HepG2 (cell line): ENCODE measurements around the gene CNR2. TPM values are rescaled to one million over a fixed set of nuclear protein-coding genes. Genes with fewer than 3 reads are reported as not detected.
A peak's percentile ranks its signal among the peaks of the same experiment; 100 is the strongest.

ENCODE experiments used
- ATM ChIP-seq: fragments of 450-650 bp; IDR thresholded peaks from 2 replicates; pipeline ENCODE4 v1.7.1; 2017; ENCODE audit warnings: mild to moderate bottlenecking, borderline replicate concordance
- CC2D1A ChIP-seq: sonication (generic); formaldehyde crosslinking; IDR thresholded peaks from 2 replicates; pipeline ENCODE4 v1.8.1; 2023; ENCODE audit warnings: mild to moderate bottlenecking, missing genetic modification reagents
- CCDC6 ChIP-seq: sonication (generic); formaldehyde crosslinking; IDR thresholded peaks from 2 replicates; pipeline ENCODE4 v1.8.1; 2022; ENCODE audit warnings: mild to moderate bottlenecking, missing genetic modification reagents, moderate library complexity
- HNRNPLL ChIP-seq: fragments of 200-400 bp; formaldehyde crosslinking; IDR thresholded peaks from 2 replicates; pipeline ENCODE4 v1.6.1; 2017; ENCODE audit warnings: mild to moderate bottlenecking, low read depth, low read length; ENCODE audit not compliant: poor library complexity, severe bottlenecking
- KLF12 ChIP-seq: sonication (generic); formaldehyde crosslinking; IDR thresholded peaks from 2 replicates; pipeline ENCODE4 v1.4.0; 2020; ENCODE audit warnings: missing genetic modification reagents, borderline replicate concordance
- NCOA2 ChIP-seq: sonication (generic); formaldehyde crosslinking; IDR thresholded peaks from 2 replicates; pipeline ENCODE4 v1.8.0; 2022; ENCODE audit warnings: inconsistent platforms
- NCOA5 ChIP-seq: sonication (generic); formaldehyde crosslinking; IDR thresholded peaks from 2 replicates; pipeline ENCODE4 v1.4.0; 2020; ENCODE audit warnings: missing genetic modification reagents
- RFX3 ChIP-seq: IDR thresholded peaks from 2 replicates; pipeline ENCODE4 v1.6.1; 2016; ENCODE audit warnings: missing biosample characterization, missing genetic modification reagents
- ZNF331 ChIP-seq: sonication (generic); formaldehyde crosslinking; IDR thresholded peaks from 2 replicates; pipeline ENCODE4 v1.4.0; 2020; ENCODE audit warnings: missing genetic modification reagents
- ZNF530 ChIP-seq: sonication (generic); formaldehyde crosslinking; IDR thresholded peaks from 2 replicates; pipeline ENCODE4 v1.5.0; 2020; ENCODE audit warnings: low read depth, mild to moderate bottlenecking, missing genetic modification reagents
- polyA plus RNA-seq, 8 experiments: library from polyadenylated mRNA; depleted of rRNA in 3 of 8; stranded (reverse) in 7 of 8; unstranded in 1 of 8; fragments of >200 nt; fragmentation: Illumina TruSeq in 4 of 8; extraction: Trizol in 4 of 8; gene quantifications; 2 replicates each; pipeline versions ENCODE4 v1.2.1 to v1.2.3, GENCODE V29; 2011 to 2016; ENCODE audit warnings: low read depth in 4 of 8, missing spikeins in 1 of 8, mixed read lengths in 1 of 8; ENCODE audit not compliant: insufficient read depth in 1 of 8
- total RNA-seq, 5 experiments: library from RNA; depleted of rRNA; stranded (reverse); fragments of >200 nt; fragmentation: Illumina TruSeq; extraction: Trizol; gene quantifications; 2 replicates each; pipeline ENCODE4 v1.2.3, GENCODE V29; 2016; ENCODE audit warnings: low read depth in 1 of 5
- TF ChIP-seq, protein P1 (sequence below): sonication (generic); formaldehyde crosslinking; IDR thresholded peaks from 2 replicates; pipeline ENCODE4 v1.4.0; 2020; ENCODE audit warnings: missing genetic modification reagents, borderline replicate concordance
- TF ChIP-seq, protein P2 (sequence below): sonication (generic); formaldehyde crosslinking; IDR thresholded peaks from 2 replicates; pipeline ENCODE4 v1.4.0; 2020; ENCODE audit warnings: missing genetic modification reagents
- TF ChIP-seq, protein P3 (sequence below): sonication (generic); IDR thresholded peaks from 2 replicates; pipeline ENCODE4 v1.6.1; 2016; ENCODE audit warnings: low read depth, borderline replicate concordance
- TF ChIP-seq, protein P4 (sequence below): sonication (generic); formaldehyde crosslinking; IDR thresholded peaks from 2 replicates; pipeline ENCODE4 v1.4.0; 2020; ENCODE audit warnings: missing genetic modification reagents
- TF ChIP-seq, protein P5 (sequence below): sonication (generic); formaldehyde crosslinking; IDR thresholded peaks from 2 replicates; pipeline ENCODE4 v1.8.0; 2022; ENCODE audit warnings: mild to moderate bottlenecking, missing genetic modification reagents

CNR2 gene
- total and polyA plus RNA-seq, 2 of the 13 experiments (the other 11 are each of a cell fraction or from before 2014, with no cell fraction given): not detected

DNA sequence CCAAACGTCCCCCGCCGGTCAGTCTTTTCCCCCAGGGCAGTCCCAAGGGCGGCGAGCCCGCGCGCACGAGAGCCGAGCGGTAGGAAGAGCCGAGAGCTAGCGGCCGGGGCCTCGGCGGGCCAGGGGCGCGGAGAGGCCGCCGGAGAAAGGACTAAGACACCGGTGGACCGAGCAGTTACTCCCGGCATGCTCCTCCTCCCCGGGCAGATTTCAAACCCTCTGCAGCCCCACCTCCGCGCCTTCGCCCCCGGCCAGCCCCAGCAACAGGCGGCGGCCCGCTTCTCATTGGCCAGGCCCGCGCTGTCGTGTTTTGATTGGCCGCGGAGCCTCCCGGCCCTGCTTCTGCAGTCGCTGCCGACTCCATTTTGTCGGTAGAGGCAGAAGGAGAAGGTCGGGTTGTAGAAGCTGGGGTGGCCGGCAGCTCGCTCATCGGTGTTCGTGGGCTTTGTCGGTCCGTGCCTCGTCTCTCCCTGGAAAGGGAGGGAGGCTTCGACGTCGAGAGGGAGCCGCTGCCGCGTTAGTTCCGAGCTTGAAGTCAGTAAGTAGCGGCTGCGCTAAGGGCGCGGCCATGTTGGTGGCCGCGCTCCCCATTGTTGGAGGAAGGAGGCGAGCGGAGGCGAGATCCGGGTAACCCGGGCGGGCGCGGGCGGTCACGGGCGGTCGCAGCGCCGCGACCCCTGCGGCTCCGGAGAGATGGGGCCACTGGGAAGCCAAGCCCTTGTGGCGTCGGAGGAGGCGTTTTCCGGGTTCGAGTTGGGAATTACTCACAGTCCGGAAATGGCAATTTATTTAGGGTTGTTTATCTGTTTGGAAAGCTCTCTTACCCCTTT is 46.5 kb upstream of the CNR2 start, which contains the start of gene PNRC2 (continued):
- TF ChIP-seq, protein P1, sequence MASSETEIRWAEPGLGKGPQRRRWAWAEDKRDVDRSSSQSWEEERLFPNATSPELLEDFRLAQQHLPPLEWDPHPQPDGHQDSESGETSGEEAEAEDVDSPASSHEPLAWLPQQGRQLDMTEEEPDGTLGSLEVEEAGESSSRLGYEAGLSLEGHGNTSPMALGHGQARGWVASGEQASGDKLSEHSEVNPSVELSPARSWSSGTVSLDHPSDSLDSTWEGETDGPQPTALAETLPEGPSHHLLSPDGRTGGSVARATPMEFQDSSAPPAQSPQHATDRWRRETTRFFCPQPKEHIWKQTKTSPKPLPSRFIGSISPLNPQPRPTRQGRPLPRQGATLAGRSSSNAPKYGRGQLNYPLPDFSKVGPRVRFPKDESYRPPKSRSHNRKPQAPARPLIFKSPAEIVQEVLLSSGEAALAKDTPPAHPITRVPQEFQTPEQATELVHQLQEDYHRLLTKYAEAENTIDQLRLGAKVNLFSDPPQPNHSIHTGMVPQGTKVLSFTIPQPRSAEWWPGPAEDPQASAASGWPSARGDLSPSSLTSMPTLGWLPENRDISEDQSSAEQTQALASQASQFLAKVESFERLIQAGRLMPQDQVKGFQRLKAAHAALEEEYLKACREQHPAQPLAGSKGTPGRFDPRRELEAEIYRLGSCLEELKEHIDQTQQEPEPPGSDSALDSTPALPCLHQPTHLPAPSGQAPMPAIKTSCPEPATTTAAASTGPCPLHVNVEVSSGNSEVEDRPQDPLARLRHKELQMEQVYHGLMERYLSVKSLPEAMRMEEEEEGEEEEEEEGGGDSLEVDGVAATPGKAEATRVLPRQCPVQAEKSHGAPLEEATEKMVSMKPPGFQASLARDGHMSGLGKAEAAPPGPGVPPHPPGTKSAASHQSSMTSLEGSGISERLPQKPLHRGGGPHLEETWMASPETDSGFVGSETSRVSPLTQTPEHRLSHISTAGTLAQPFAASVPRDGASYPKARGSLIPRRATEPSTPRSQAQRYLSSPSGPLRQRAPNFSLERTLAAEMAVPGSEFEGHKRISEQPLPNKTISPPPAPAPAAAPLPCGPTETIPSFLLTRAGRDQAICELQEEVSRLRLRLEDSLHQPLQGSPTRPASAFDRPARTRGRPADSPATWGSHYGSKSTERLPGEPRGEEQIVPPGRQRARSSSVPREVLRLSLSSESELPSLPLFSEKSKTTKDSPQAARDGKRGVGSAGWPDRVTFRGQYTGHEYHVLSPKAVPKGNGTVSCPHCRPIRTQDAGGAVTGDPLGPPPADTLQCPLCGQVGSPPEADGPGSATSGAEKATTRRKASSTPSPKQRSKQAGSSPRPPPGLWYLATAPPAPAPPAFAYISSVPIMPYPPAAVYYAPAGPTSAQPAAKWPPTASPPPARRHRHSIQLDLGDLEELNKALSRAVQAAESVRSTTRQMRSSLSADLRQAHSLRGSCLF (CRISPR knock-in tag): no peak
- no peak for TF ChIP-seq ATM
- TF ChIP-seq, protein P2, sequence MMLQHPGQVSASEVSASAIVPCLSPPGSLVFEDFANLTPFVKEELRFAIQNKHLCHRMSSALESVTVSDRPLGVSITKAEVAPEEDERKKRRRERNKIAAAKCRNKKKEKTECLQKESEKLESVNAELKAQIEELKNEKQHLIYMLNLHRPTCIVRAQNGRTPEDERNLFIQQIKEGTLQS (CRISPR knock-in tag): no peak
- TF ChIP-seq ZNF530 (CRISPR knock-in tag): no peak
- TF ChIP-seq KLF12: 0 out of 2 replicates have a peak, but pooled peaks have one; percentile 41
- TF ChIP-seq RFX3 (CRISPR knock-in tag): 0 out of 2 replicates have a peak, but pooled peaks have one; percentile 19
- TF ChIP-seq, protein P3, sequence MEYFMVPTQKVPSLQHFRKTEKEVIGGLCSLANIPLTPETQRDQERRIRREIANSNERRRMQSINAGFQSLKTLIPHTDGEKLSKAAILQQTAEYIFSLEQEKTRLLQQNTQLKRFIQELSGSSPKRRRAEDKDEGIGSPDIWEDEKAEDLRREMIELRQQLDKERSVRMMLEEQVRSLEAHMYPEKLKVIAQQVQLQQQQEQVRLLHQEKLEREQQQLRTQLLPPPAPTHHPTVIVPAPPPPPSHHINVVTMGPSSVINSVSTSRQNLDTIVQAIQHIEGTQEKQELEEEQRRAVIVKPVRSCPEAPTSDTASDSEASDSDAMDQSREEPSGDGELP: no peak
- TF ChIP-seq, protein P4, sequence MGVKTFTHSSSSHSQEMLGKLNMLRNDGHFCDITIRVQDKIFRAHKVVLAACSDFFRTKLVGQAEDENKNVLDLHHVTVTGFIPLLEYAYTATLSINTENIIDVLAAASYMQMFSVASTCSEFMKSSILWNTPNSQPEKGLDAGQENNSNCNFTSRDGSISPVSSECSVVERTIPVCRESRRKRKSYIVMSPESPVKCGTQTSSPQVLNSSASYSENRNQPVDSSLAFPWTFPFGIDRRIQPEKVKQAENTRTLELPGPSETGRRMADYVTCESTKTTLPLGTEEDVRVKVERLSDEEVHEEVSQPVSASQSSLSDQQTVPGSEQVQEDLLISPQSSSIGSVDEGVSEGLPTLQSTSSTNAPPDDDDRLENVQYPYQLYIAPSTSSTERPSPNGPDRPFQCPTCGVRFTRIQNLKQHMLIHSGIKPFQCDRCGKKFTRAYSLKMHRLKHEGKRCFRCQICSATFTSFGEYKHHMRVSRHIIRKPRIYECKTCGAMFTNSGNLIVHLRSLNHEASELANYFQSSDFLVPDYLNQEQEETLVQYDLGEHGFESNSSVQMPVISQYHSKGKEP (CRISPR knock-in tag): no peak
- TF ChIP-seq CC2D1A (CRISPR knock-in tag): no peak
- TF ChIP-seq ZNF331: peak; percentile 34; the same call in 1 of the 2 replicates
- TF ChIP-seq HNRNPLL: peak; percentile 78
- TF ChIP-seq NCOA5 (CRISPR knock-in tag): no peak
- TF ChIP-seq CCDC6: peak; percentile 66; the same call in 1 of the 2 replicates
- TF ChIP-seq NCOA2 (CRISPR knock-in tag): peak; percentile 64
- TF ChIP-seq, protein P5, sequence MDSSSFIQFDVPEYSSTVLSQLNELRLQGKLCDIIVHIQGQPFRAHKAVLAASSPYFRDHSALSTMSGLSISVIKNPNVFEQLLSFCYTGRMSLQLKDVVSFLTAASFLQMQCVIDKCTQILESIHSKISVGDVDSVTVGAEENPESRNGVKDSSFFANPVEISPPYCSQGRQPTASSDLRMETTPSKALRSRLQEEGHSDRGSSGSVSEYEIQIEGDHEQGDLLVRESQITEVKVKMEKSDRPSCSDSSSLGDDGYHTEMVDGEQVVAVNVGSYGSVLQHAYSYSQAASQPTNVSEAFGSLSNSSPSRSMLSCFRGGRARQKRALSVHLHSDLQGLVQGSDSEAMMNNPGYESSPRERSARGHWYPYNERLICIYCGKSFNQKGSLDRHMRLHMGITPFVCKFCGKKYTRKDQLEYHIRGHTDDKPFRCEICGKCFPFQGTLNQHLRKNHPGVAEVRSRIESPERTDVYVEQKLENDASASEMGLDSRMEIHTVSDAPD (CRISPR knock-in tag): no peak
